Hematopoietic multipotent progenitor cell treated with erythropoietin and hydrocortisone succinate and interleukin-3 and kit ligand, for 4 days (in vitro differentiated cells): Measurements from ENCODE around the gene FAF2.
"Not testable (repeated sequence)": the region's sequence is repeated elsewhere in the genome, so short reads cannot be mapped to it uniquely, and the experiment has no call there.

Experiments
- DNase-seq: peaks from one replicate; pipeline ENCODE4 v3.0.0-alpha.2; 2015

The FAF2 gene

GRCh38 chr5:176447978-176448608 is at the start of gene FAF2:
FAF2 (plus strand) TSS chr5:176448385; CDS start chr5:176448408, 23 bp downstream.
- peak; percentile 99 for DNase-seq

- DNase-seq, result no peak
Measured at GRCh38 chr5:176400382-176401156, 47.6 kb upstream of the FAF2 start.

GRCh38 chr5:176401281-176402205 is 46.6 kb upstream of the FAF2 start:
- DNase-seq, result no peak

- no peak for DNase-seq
Measured at GRCh38 chr5:176405656-176406435, 42.3 kb upstream of the FAF2 start.

GRCh38 chr5:176406436-176407052 is 41.6 kb upstream of the FAF2 start:
- DNase-seq, result no peak

GRCh38 chr5:176407456-176408251 is 40.5 kb upstream of the FAF2 start:
- no peak for DNase-seq

- not testable (repeated sequence) for DNase-seq
Measured at GRCh38 chr5:176408252-176408573, 40.0 kb upstream of the FAF2 start.

GRCh38 chr5:176408590-176408989 is 39.6 kb upstream of the FAF2 start:
- DNase-seq, result no peak

- no peak for DNase-seq
Measured at GRCh38 chr5:176409765-176410164, 38.4 kb upstream of the FAF2 start.

GRCh38 chr5:176410486-176411180 is 37.6 kb upstream of the FAF2 start:
- no peak for DNase-seq

GRCh38 chr5:176412517-176413254 is 35.5 kb upstream of the FAF2 start:
- no peak for DNase-seq

GRCh38 chr5:176413255-176413565 is 35.0 kb upstream of the FAF2 start:
- DNase-seq, result no peak

- DNase-seq, result no peak
Measured at GRCh38 chr5:176413709-176414191, 34.4 kb upstream of the FAF2 start.

- no peak for DNase-seq
Measured at GRCh38 chr5:176414704-176415103, 33.5 kb upstream of the FAF2 start.

GRCh38 chr5:176415240-176415951 is 32.8 kb upstream of the FAF2 start:
- no peak for DNase-seq

GRCh38 chr5:176415952-176416924 is 31.9 kb upstream of the FAF2 start, which contains the start of gene CLTB:
CLTB (minus strand) TSS chr5:176416539; CDS start chr5:176416363, 176 bp downstream.
- peak; percentile 92 for DNase-seq

- DNase-seq, result no peak
Measured at GRCh38 chr5:176416965-176417364, 31.2 kb upstream of the FAF2 start.

- DNase-seq, result no peak
Measured at GRCh38 chr5:176418251-176418650, 29.9 kb upstream of the FAF2 start.
